HCT116 (cell line): ENCODE data around the gene CCL13.

Experiments used
- EZH2 ChIP-seq: fragments of 200-600 bp; sonication (generic); IDR thresholded peaks from 2 replicates; pipeline ENCODE4 v1.6.1; 2017; ENCODE audit warnings: antibody characterized with exemption, mixed run types
- POLR2A ChIP-seq: IDR thresholded peaks from 2 replicates; pipeline ENCODE4 v1.7.0; 2011; ENCODE audit warnings: borderline replicate concordance; ENCODE audit not compliant: insufficient read depth, insufficient read length; ENCODE audit errors: extremely low read depth
- POLR2AphosphoS5 ChIP-seq: IDR thresholded peaks from 2 replicates; pipeline ENCODE4 v1.6.1; 2011; ENCODE audit warnings: mild to moderate bottlenecking, low read depth, low read length, moderate library complexity
- TF ChIP-seq, protein P1 (sequence below), 3 experiments: fragments of 200-600 bp in 1 of 3; sonication (generic) in 1 of 3; IDR thresholded peaks in 2 of 3; conservative IDR thresholded peaks in 1 of 3; 2 replicates each; pipeline ENCODE4 v1.5.1; 2012 to 2017; ENCODE audit warnings: low read depth in 2 of 3, low read length in 2 of 3, antibody characterized with exemption in 1 of 3, borderline replicate concordance in 1 of 3, control low read depth in 1 of 3, mild to moderate bottlenecking in 1 of 3, mixed read lengths in 1 of 3, mixed run types in 1 of 3, moderate library complexity in 1 of 3; ENCODE audit not compliant: insufficient read depth in 1 of 3
- TF ChIP-seq, protein P2 (sequence below): IDR thresholded peaks from 2 replicates; pipeline ENCODE4 v1.6.1; 2012; ENCODE audit warnings: low read depth

DNA sequence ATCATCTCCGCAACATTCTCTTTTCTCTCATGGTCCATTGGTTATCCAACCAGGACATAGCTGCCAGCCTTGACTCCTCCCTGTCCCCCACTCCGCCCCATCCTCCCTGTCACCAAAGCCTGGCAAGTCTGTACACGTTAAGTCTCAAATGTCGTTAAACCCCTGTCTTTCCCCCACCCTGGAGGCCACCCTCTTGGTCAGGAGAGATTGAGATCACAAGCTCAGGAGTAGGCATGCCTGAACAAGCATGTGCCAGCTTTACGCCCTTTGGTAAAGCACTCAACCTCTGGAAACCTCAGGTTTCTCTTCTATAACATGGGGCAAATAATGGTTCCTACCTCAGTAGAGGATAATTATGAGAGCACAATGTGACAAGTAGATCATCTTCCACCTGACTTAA, 44.9 kb downstream of the CCL13 start:
- TF ChIP-seq, protein P1, sequence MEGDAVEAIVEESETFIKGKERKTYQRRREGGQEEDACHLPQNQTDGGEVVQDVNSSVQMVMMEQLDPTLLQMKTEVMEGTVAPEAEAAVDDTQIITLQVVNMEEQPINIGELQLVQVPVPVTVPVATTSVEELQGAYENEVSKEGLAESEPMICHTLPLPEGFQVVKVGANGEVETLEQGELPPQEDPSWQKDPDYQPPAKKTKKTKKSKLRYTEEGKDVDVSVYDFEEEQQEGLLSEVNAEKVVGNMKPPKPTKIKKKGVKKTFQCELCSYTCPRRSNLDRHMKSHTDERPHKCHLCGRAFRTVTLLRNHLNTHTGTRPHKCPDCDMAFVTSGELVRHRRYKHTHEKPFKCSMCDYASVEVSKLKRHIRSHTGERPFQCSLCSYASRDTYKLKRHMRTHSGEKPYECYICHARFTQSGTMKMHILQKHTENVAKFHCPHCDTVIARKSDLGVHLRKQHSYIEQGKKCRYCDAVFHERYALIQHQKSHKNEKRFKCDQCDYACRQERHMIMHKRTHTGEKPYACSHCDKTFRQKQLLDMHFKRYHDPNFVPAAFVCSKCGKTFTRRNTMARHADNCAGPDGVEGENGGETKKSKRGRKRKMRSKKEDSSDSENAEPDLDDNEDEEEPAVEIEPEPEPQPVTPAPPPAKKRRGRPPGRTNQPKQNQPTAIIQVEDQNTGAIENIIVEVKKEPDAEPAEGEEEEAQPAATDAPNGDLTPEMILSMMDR (IDR thresholded peaks at IDR 0.05 in 2 of 3, conservative IDR thresholded peaks at IDR 0.05 in 1 of 3; ENCODE audit: borderline replicate concordance in 1 of 3, insufficient read depth in 1 of 3, low read depth in 2 of 3, low read length in 2 of 3), result no peak
- TF ChIP-seq, protein P2, sequence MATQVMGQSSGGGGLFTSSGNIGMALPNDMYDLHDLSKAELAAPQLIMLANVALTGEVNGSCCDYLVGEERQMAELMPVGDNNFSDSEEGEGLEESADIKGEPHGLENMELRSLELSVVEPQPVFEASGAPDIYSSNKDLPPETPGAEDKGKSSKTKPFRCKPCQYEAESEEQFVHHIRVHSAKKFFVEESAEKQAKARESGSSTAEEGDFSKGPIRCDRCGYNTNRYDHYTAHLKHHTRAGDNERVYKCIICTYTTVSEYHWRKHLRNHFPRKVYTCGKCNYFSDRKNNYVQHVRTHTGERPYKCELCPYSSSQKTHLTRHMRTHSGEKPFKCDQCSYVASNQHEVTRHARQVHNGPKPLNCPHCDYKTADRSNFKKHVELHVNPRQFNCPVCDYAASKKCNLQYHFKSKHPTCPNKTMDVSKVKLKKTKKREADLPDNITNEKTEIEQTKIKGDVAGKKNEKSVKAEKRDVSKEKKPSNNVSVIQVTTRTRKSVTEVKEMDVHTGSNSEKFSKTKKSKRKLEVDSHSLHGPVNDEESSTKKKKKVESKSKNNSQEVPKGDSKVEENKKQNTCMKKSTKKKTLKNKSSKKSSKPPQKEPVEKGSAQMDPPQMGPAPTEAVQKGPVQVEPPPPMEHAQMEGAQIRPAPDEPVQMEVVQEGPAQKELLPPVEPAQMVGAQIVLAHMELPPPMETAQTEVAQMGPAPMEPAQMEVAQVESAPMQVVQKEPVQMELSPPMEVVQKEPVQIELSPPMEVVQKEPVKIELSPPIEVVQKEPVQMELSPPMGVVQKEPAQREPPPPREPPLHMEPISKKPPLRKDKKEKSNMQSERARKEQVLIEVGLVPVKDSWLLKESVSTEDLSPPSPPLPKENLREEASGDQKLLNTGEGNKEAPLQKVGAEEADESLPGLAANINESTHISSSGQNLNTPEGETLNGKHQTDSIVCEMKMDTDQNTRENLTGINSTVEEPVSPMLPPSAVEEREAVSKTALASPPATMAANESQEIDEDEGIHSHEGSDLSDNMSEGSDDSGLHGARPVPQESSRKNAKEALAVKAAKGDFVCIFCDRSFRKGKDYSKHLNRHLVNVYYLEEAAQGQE, result no peak
- no peak for TF ChIP-seq POLR2A
- TF ChIP-seq POLR2AphosphoS5, result no peak
- TF ChIP-seq EZH2, result no peak
